ENCODE results near the gene IMMP2L. TPM values are rescaled to one million over a fixed set of nuclear protein-coding genes. Genes with fewer than 3 reads are reported as not detected.

The IMMP2L gene
- total and polyA plus RNA-seq, 2 of the 4 experiments (the other 2 are of a cell fraction): 5.8 to 9.3 TPM

GRCh38 chr7:111540199-111540815 lies 22.0 kb downstream of the IMMP2L start:
- H2BK5ac ChIP-seq (ENCODE audit: low read depth, low read length, poor library complexity, severe bottlenecking): no peak overlapping the region
- H3K4me3 ChIP-seq (ENCODE audit: insufficient read depth, low read depth, low read length): no peak overlapping the region
- H3K36me3 ChIP-seq (ENCODE audit: control insufficient read depth, insufficient read depth, low read length): no peaks in the 10 kb centered on the region
- H3K14ac ChIP-seq (replicated peaks; ENCODE audit: low read depth, low read length): no peak overlapping the region
- H4K5ac ChIP-seq (ENCODE audit: low read depth, low read length): no peak overlapping the region
- no peak overlapping the region for H2AFZ ChIP-seq (replicated peaks; ENCODE audit: low read length, poor library complexity)
- ChIA-PET POLR2A (ENCODE audit: unreplicated experiment) (no interaction called here), CTCF (interaction anchor here (0.7 kb wide), 1 partner anchor 458 kb away, joined by 3 read pairs; no protein-coding TSS in a partner anchor)
- H3K27ac ChIP-seq (ENCODE audit: insufficient read depth, low read length): no peak overlapping the region
- no TSS peak for BruUV-seq (replicated peaks)
- H3K9ac ChIP-seq (ENCODE audit: low read depth, low read length): no peak overlapping the region
- H3K4me1 ChIP-seq (ENCODE audit: control insufficient read depth, insufficient read depth, low read length): no peaks in the 10 kb centered on the region
- ATAC-seq (ENCODE audit: low read depth): no peak
- no peak overlapping the region for H3K4ac ChIP-seq (ENCODE audit: low read depth, low read length)
- H3K23ac ChIP-seq (ENCODE audit: low read depth, low read length): no peak overlapping the region
- H3K56ac ChIP-seq (ENCODE audit: extremely low read depth, insufficient read depth, low read length): no peak overlapping the region
- no peak overlapping the region for H2AK5ac ChIP-seq (ENCODE audit: low read depth, low read length)
- intact Hi-C loops (cut with micrococcal nuclease) (no loop called here), dilution Hi-C loops (cut with HindIII; ENCODE audit: low sequenced_read_pairs, unreplicated experiment) (no loop called here), in situ Hi-C loops (cut with MboI; ENCODE audit: low sequenced_read_pairs) (no loop called here)
- WGBS, 2 experiments (ENCODE audit: extremely low coverage in 2 of 2, insufficient read length in 1 of 2): 70% methylated on average over 2 of the region's 5 CpGs; no CpG with 5 or more reads in 1 of the 2 experiments
- peaks cover 3% of the 10 kb centered on the region; the same call in 1 of the 2 replicates for H3K9me1 ChIP-seq (ENCODE audit: insufficient read depth, low read length)
- no peaks in the 10 kb centered on the region for H3K27me3 ChIP-seq (ENCODE audit: control insufficient read depth, insufficient read depth, low read length)
- no peak overlapping the region for H2BK120ac ChIP-seq (ENCODE audit: low read depth, low read length)
- no peak overlapping the region for H4K8ac ChIP-seq (ENCODE audit: low read depth in 2 of 2, low read length in 2 of 2)
- H3K4me2 ChIP-seq (ENCODE audit: low read depth, low read length): no peak overlapping the region
- DNase-seq: no peak
- H4K20me1 ChIP-seq (ENCODE audit: insufficient read depth, low read length): no peaks in the 10 kb centered on the region
- no peak overlapping the region for H2BK15ac ChIP-seq (ENCODE audit: low read depth, low read length)
- no peak overlapping the region for H3K18ac ChIP-seq (ENCODE audit: low read depth, low read length)
- no peak overlapping the region for H4K91ac ChIP-seq (ENCODE audit: insufficient read depth, low read depth, low read length)
- H3K79me1 ChIP-seq (ENCODE audit: low read depth in 1 of 2, low read length in 2 of 2): no peaks in the 10 kb centered on the region
- no peak overlapping the region for H2AK9ac ChIP-seq (replicated peaks; ENCODE audit: low read depth, low read length, poor library complexity)
- H3K9me3 ChIP-seq (ENCODE audit: control insufficient read depth, insufficient read depth, low read length): no peaks in the 10 kb centered on the region
- H2BK20ac ChIP-seq (ENCODE audit: low read depth, low read length): no peak overlapping the region
- TF ChIP-seq SMC3 (IDR thresholded peaks at IDR 0.05; ENCODE audit: low read depth, low read length) (no peak), RAD21 (IDR thresholded peaks at IDR 0.05; ENCODE audit: low read length) (no peak), POLR2A (IDR thresholded peaks at IDR 0.05; ENCODE audit: low read depth, low read length) (no peak), NFE2L2 (IDR thresholded peaks at IDR 0.05; ENCODE audit: low read depth, low read length) (no peak), CTCF (conservative IDR thresholded peaks at IDR 0.05; ENCODE audit: low read depth, low read length) (no peak)
- TF ChIP-seq, protein P1, sequence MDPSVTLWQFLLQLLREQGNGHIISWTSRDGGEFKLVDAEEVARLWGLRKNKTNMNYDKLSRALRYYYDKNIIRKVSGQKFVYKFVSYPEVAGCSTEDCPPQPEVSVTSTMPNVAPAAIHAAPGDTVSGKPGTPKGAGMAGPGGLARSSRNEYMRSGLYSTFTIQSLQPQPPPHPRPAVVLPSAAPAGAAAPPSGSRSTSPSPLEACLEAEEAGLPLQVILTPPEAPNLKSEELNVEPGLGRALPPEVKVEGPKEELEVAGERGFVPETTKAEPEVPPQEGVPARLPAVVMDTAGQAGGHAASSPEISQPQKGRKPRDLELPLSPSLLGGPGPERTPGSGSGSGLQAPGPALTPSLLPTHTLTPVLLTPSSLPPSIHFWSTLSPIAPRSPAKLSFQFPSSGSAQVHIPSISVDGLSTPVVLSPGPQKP (IDR thresholded peaks at IDR 0.05; ENCODE audit: borderline replicate concordance, low read depth, low read length): no peak
